ENCODE measurements around the gene GNA12.

GRCh38 chr7:2681929-2682799 is 161.9 kb downstream of the GNA12 start:
- TF ChIP-seq CTCF (IDR thresholded peaks at IDR 0.05) (no peak), POLR2A (IDR thresholded peaks at IDR 0.05) (no peak), POLR2AphosphoS5 (IDR thresholded peaks at IDR 0.05; ENCODE audit: insufficient read depth in 1 of 2, low read depth in 1 of 2) (no peak)

All from vagina (tissue), 2 donors.